ENCODE data around the gene HMHB1. TPM values are rescaled to one million over a fixed set of nuclear protein-coding genes. Genes with fewer than 3 reads are reported as not detected.
A peak's percentile ranks its signal among the peaks of the same experiment; 100 is the strongest.

HMHB1 gene
- total RNA-seq, 1 experiment from 2014 or later: not detected

DNA sequence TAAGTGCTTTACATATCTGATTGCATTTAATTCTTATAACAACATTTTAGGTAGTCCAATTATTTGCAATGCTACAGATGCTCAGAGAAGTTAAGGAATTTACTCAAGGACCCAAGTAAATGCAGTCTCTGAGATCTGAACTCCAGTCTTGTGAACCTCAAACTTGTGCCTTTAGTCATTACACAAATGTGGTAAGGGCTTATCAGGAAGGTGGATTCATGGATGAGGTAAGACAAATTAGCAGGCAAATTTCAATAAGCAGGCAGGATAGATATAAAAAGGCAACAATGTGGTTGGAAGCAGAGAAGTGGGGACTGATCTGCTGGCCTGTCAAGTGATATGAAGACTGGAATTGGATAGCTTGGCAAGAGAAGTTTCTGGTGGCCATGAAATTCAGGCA, 29.5 kb downstream of the HMHB1 start:
- Histone ChIP-seq H3K4me2 (ENCODE audit: insufficient read depth, insufficient read length, low read length) (no peak overlapping the region), H4K91ac (ENCODE audit: insufficient read length, low read depth, low read length) (no peak overlapping the region), H3K4me1 (ENCODE audit: insufficient read depth, low read length) (no peaks in the 10 kb centered on the region), H3K9ac (ENCODE audit: extremely low read depth, insufficient read length, low read length) (no peak overlapping the region), H3K56ac (ENCODE audit: insufficient read length, low read depth, low read length) (no peak overlapping the region), H3K79me2 (ENCODE audit: insufficient read depth, low read length) (no peaks in the 10 kb centered on the region), H3K9me3 (ENCODE audit: control insufficient read depth, low read depth, low read length) (no peaks in the 10 kb centered on the region), H4K5ac (ENCODE audit: insufficient read length, low read depth, low read length) (no peak overlapping the region), H2BK20ac (ENCODE audit: low read depth, low read length, poor library complexity, severe bottlenecking) (no peak overlapping the region), H2AK5ac (ENCODE audit: insufficient read length, low read length) (no peak overlapping the region), H3K23me2 (ENCODE audit: insufficient read length, low read depth, low read length, poor library complexity, severe bottlenecking) (no peaks in the 10 kb centered on the region), H4K20me1 (ENCODE audit: control insufficient read depth, insufficient read depth, insufficient read length) (no peaks in the 10 kb centered on the region), H3T11ph (ENCODE audit: low read length) (no peak overlapping the region), H3K4ac (ENCODE audit: low read depth, low read length) (no peak overlapping the region), H2BK12ac (ENCODE audit: insufficient read length, low read depth, low read length) (no peak overlapping the region), H2BK5ac (ENCODE audit: insufficient read length, low read length) (no peak overlapping the region), H3K23ac (ENCODE audit: insufficient read length, low read depth, low read length) (no peak overlapping the region), H2BK120ac (ENCODE audit: low read depth, low read length, poor library complexity, severe bottlenecking) (no peak overlapping the region), H4K8ac (replicated peaks; ENCODE audit: insufficient read length, low read depth, low read length) (no peak overlapping the region), H2BK15ac (ENCODE audit: low read depth, low read length) (no peak overlapping the region), H3K18ac (ENCODE audit: insufficient read length, low read depth, low read length) (no peak overlapping the region), H3K79me1 (ENCODE audit: insufficient read depth, low read depth, low read length, poor library complexity, severe bottlenecking) (no peaks in the 10 kb centered on the region), H3K27me3 (ENCODE audit: insufficient read depth, low read length) (no peaks in the 10 kb centered on the region), H3K27ac (ENCODE audit: insufficient read length, low read depth, low read length) (no peak overlapping the region), H2AFZ (ENCODE audit: low read length) (no peak overlapping the region), H3K14ac (ENCODE audit: insufficient read depth, low read length) (no peak overlapping the region)
- Mint-ChIP-seq H3K27me3 (ENCODE audit: low read depth) (no peaks in the 10 kb centered on the region), H3K9me3 (no peaks in the 10 kb centered on the region), H3K4me1 (peaks cover 7 to 9% of the 10 kb centered on the region in 2 experiments), H3K4me3 (no peak overlapping the region), H3K36me3 (ENCODE audit: insufficient read depth in 1 of 3, low read depth in 3 of 3) (no peaks in the 10 kb centered on the region), H3K27ac (peak overlapping the region in 1 of 3 experiments; percentile 21; a peak in 1 of 7 replicates)
- TF ChIP-seq, protein P1, sequence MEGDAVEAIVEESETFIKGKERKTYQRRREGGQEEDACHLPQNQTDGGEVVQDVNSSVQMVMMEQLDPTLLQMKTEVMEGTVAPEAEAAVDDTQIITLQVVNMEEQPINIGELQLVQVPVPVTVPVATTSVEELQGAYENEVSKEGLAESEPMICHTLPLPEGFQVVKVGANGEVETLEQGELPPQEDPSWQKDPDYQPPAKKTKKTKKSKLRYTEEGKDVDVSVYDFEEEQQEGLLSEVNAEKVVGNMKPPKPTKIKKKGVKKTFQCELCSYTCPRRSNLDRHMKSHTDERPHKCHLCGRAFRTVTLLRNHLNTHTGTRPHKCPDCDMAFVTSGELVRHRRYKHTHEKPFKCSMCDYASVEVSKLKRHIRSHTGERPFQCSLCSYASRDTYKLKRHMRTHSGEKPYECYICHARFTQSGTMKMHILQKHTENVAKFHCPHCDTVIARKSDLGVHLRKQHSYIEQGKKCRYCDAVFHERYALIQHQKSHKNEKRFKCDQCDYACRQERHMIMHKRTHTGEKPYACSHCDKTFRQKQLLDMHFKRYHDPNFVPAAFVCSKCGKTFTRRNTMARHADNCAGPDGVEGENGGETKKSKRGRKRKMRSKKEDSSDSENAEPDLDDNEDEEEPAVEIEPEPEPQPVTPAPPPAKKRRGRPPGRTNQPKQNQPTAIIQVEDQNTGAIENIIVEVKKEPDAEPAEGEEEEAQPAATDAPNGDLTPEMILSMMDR (conservative IDR thresholded peaks at IDR 0.05): no peak
- DNase-seq: no peak

Measured in H9 (cell line).